Measurements from ENCODE around the gene CHKB.
"Not testable (repeated sequence)": the region's sequence is repeated elsewhere in the genome, so short reads cannot be mapped to it uniquely, and the experiment has no call there.

DNA sequence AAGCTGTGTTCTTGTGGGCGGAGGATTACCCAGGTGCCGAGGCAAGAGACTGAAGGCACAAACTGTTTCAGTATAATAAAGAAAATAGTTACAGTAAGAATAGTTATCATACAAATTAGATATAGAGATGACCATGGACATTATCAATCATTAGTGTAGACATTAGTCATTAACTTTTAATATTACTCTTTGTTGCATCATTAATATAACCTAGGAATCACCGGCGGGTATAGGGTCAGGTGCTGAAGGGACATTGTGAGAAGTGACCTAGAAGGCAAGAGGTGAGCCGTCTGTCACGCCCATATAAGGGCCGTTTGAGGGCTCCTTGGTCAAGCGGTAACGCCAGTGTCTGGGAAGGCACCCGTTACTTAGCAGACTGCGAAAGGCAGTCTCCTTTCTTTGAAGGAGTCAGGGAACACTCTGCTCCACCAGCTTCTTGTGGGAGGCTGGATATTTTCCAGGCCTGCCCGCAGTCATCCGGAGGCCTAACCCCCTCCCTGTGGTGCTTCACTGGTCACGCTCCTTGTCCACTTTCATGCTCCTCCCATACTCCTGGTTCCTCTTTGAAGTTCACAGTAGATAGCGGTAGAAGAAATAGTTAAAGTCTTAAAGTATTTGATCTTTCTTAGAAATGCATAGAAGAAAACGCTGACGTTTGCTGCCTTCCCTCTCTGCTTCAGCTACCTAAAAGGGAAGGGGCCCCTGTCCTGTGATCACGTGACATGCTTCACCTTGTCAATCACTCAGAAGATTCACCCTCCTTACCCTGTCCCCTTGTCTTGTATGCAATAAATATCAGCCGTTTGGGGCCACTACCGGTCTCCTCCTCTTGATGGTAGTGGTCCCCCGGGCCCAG, 48.6 kb downstream of the CHKB start:
- TF ChIP-seq, protein P1, sequence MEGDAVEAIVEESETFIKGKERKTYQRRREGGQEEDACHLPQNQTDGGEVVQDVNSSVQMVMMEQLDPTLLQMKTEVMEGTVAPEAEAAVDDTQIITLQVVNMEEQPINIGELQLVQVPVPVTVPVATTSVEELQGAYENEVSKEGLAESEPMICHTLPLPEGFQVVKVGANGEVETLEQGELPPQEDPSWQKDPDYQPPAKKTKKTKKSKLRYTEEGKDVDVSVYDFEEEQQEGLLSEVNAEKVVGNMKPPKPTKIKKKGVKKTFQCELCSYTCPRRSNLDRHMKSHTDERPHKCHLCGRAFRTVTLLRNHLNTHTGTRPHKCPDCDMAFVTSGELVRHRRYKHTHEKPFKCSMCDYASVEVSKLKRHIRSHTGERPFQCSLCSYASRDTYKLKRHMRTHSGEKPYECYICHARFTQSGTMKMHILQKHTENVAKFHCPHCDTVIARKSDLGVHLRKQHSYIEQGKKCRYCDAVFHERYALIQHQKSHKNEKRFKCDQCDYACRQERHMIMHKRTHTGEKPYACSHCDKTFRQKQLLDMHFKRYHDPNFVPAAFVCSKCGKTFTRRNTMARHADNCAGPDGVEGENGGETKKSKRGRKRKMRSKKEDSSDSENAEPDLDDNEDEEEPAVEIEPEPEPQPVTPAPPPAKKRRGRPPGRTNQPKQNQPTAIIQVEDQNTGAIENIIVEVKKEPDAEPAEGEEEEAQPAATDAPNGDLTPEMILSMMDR (IDR thresholded peaks at IDR 0.05; ENCODE audit: low read length): not testable (repeated sequence)
- TF ChIP-seq EZH2 (IDR thresholded peaks at IDR 0.05; ENCODE audit: borderline replicate concordance, low read length): not testable (repeated sequence)
